ENCODE data around the gene SLC25A26.
A peak's percentile ranks its signal among the peaks of the same experiment; 100 is the strongest.

The SLC25A26 gene

DNA sequence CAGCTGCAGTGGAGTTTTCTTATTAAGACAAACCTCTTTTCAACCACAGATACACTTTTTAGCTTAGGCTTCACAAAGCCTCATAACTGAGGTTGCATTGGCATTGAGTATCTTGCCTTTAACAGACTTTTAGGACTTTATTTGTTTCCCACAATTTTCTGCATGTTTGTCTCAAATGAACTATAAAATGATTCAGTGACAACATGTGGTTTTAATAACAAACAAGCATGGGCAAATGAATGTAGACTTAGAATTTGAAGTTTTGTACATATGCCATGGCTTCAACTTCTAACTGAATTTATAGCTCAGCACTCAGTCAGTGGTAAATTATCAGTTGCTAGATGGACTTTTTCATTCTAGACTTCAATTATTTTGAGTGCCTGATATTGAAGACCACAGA is 101.6 kb downstream of the SLC25A26 start:
- DNase-seq (ENCODE audit: low read depth, low spot score): no peak

GRCh38 chr3:66326340-66326739 is 105.5 kb downstream of the SLC25A26 start:
- DNase-seq (ENCODE audit: low read depth, low spot score): no peak

- DNase-seq (ENCODE audit: low read depth, low spot score): no peak
Observed at GRCh38 chr3:66335671-66336070, 114.9 kb downstream of the SLC25A26 start.

DNA sequence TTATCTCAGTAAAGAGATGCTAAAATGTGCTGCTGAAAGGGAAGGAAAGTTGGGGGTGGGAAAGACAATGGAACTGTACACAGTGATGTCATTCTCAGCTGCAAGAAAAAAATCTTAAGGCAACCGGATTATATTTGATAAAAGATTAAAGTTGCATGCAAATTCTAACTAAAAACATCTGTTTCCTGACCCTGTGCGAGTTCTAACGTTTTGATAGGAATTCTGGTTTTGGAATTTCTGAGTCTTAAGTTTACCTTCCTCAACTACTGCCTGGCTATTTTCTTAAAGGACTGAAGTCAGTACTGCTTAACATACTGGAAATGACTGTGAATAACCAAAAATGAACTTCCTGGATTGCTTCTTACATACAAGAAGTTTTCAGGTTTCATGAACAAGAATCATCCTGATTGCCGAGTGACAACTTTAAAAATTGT is 115.5 kb downstream of the SLC25A26 start:
- peak; percentile 7 for DNase-seq (ENCODE audit: low read depth, low spot score)

DNA sequence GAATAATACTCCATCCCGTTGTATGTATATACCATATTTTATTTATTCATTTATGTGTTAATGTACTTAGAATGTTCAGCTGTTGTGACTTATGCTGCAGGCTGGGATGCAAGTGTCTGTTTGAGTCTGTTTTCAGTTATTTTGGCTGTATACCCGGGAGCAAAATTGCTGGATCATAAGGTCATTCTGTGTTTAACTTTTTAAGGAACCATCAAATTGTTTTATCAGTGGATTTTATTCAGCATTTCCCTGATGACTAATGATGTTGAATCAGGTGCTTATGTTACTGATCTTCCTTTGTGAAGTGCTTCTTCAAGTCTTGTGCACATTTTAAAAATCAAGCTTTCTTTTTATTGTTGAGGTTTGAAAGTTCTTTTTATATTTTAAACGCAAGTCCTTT is 118.1 kb downstream of the SLC25A26 start:
- DNase-seq (ENCODE audit: low read depth, low spot score): no peak

- no peak for DNase-seq (ENCODE audit: low read depth, low spot score)
Observed at GRCh38 chr3:66342717-66343356, 122.0 kb downstream of the SLC25A26 start.

- no peak for DNase-seq (ENCODE audit: low read depth, low spot score)
Observed at GRCh38 chr3:66344391-66344811, 123.6 kb downstream of the SLC25A26 start.

- DNase-seq (ENCODE audit: low read depth, low spot score): no peak
Observed at GRCh38 chr3:66344848-66345578, 124.2 kb downstream of the SLC25A26 start.

DNA sequence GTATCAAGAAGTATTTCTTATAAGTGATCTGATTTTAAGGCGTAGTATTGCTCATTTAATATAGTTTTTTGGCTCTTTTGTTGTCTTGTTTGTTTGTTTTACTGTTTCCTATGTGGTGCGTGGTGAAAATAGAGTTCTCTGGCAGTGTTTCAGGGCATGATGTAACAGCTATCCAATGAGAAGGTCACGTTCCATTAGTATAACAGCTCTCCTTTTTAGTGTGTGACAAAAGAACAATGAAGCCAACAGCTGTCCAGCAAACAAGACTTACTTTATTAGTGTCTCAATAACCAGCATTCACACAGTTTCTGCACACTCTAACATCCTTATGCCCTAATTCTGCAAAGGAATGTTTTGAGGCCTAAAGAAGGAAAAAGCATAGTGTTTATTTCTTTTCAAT is 127.9 kb downstream of the SLC25A26 start:
- DNase-seq (ENCODE audit: low read depth, low spot score): no peak

GRCh38 chr3:66350601-66351000 is 129.8 kb downstream of the SLC25A26 start:
- no peak for DNase-seq (ENCODE audit: low read depth, low spot score)

- no peak for DNase-seq (ENCODE audit: low read depth, low spot score)
Observed at GRCh38 chr3:66353039-66353438, 132.2 kb downstream of the SLC25A26 start.

DNA sequence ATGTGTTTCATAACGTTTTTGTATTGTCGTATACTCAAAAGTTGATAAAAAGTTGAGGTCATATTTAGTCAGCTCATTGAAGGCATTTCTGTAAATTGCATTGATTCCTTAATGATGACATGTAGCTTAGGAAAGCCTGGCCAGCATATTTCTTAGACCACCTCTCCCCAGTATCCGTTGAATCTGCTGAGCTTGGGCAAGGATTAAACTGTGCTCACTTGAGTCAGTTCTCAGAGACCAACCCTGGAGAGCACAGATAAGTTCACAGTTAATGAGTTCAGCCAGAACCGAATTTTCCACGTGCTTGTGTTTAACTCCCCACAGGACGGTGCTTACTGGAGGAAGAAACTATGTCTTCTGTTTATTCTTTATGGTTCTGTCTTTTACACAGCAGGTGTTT is 132.7 kb downstream of the SLC25A26 start:
- no peak for DNase-seq (ENCODE audit: low read depth, low spot score)

DNA sequence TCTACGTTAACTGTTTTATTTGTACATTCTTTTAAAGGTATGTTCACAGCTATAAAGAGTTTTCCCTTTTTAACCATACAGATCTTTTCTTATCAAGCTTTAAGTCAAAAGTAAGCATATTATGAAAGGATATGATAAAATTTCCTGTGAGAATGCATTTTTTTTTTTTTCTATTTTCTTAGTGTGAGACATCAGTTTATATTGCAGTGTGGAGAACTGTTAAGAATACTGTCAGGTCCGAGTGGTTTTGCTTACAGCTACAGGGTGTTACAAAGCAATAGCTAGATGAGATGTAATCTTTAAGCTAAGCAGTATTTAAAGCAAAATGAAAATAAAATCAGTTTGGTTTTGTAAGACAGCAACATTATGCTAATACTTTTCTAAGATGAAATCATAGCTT is 133.2 kb downstream of the SLC25A26 start:
- no peak for DNase-seq (ENCODE audit: low read depth, low spot score)

DNA sequence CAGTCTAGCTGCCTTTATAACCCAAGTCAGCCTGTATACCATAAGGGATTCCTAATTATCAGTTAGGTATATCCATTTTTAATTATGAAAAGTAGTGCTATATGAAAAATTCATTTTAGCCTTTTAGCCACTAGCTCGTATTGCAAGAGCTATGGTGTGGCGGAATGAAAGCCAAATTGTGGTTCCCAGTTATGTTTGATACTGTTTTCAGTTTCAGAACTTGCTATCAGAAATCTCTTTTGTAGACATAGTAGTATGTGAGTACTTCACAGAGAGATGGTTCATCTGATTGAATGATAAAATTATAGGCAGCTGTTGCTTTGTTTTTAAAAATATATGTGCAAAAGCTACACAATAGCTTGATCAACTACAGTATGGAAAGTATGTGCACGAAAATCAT is 134.6 kb downstream of the SLC25A26 start:
- no peak for DNase-seq (ENCODE audit: low read depth, low spot score)

- no peak for DNase-seq (ENCODE audit: low read depth, low spot score)
Observed at GRCh38 chr3:66355997-66356396, 135.2 kb downstream of the SLC25A26 start.

GRCh38 chr3:66361356-66361755 is 140.6 kb downstream of the SLC25A26 start:
- no peak for DNase-seq (ENCODE audit: low read depth, low spot score)

- DNase-seq (ENCODE audit: low read depth, low spot score): no peak
Observed at GRCh38 chr3:66362541-66362941, 141.7 kb downstream of the SLC25A26 start.

DNA sequence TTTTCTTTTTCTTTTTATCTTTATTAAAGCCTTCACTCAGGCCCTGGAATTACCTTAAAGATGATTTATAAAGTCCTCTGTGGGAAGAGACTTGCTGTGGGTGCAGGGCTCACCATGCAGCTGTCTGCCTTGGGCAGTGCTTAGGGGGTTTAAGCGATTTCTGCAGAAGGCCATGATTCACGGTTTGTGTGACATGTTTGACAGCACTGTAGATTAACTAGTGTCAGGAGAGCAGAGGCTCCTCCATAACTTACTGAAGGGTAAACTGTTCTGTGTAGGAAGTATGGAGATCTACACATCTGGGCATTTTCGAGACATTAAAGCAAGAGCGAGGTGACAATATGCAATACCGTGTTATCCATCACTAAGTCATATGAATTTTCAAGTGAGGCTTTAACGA is 142.3 kb downstream of the SLC25A26 start:
- DNase-seq (ENCODE audit: low read depth, low spot score): no peak

DNA sequence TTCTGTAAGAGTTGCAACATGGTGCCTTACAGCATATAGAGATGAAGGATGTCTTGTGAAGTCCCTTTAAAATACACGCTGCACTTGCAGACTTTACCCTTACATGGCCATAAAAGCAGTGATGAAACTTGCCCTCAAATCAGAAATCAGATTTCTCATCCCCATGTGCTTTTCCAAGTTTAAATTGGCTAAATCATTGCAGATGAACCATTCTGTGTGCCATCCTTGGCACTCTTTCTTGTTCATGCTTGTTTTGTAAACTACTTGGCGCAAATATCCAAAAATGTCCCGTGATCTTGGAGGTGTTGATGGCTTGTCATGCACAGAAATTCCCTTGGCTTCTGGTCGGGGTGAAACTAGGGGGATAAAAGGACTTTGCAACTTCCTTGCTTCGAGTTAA is 144.3 kb downstream of the SLC25A26 start:
- DNase-seq (ENCODE audit: low read depth, low spot score): no peak

- no peak for DNase-seq (ENCODE audit: low read depth, low spot score)
Observed at GRCh38 chr3:66366747-66367146, 145.9 kb downstream of the SLC25A26 start.

DNA sequence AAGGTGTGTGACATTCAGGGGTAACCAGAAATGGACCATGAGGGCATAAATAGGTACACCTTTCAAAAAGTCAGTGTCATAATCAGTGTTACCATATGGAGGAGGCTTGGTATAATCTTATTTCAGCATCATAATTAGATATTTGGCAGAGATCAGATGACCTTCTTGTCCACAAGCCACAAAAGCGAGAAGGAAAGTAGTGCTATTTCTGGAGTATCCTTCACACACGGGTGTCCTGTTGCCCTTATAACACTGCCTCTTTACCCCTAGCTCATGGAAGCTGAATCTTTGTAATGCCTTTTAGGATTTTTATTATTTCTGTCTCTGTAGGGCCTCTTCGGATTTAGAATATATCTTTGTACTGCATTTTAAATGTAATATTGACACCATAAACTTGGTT is 147.2 kb downstream of the SLC25A26 start:
- no peak for DNase-seq (ENCODE audit: low read depth, low spot score)

DNA sequence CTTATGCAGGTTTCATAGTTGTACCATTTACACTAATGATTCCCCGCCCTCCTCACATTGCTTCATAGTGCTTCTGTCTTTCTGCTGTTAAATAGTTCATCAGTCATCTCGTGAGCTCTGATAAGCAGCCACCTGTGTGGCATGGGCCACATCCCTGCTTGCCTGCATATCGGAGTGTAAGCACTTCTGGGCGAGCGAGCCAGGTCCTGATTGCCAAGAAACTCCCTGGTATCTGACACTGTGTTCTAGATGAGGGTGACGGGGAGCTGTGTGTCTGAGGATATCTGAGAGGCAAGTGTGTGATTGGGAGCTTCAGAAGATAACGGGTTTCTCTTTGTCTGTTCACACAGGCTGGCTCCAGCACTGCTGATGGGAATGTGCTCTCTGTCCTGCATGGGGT is 149.4 kb downstream of the SLC25A26 start:
- DNase-seq (ENCODE audit: low read depth, low spot score): no peak

DNA sequence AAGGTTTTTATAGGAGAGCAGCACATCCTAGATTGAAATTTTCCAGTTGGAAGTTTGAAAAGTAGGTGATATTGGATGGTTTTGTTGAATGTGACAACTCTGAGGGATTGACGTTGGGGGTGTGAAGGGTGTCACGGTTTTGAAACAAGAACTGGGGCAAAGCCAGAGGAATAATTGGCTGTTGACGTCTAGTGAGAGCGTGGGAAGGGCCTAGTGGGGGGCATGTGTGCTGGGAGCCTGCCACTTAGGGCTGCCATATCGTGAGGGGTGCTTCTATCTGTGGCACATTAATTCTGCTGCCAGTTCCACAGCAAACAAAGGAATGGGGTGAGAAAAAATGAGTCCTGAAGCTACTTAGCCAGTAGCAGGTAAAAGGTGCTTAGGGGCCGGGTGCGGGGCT is 150.6 kb downstream of the SLC25A26 start:
- DNase-seq (ENCODE audit: low read depth, low spot score): no peak

Data from smooth muscle cell of the brain vasculature (primary cell).